AG10803 (cell line): ENCODE measurements around the gene HEATR9.

ENCODE experiments used
- DNase-seq: peaks from one replicate; pipeline ENCODE4 v3.0.0; 2010; ENCODE audit warnings: low read depth
- H3K4me3 ChIP-seq: 2 replicates; pipeline ENCODE4 v1.5.1; 2011; ENCODE audit warnings: mild to moderate bottlenecking, low read length, control low read depth
- TF ChIP-seq, protein P1 (sequence below): conservative IDR thresholded peaks from 2 replicates; pipeline ENCODE4 v1.5.1; 2011; ENCODE audit warnings: mild to moderate bottlenecking, low read length, control low read depth, inconsistent platforms

The HEATR9 gene

DNA sequence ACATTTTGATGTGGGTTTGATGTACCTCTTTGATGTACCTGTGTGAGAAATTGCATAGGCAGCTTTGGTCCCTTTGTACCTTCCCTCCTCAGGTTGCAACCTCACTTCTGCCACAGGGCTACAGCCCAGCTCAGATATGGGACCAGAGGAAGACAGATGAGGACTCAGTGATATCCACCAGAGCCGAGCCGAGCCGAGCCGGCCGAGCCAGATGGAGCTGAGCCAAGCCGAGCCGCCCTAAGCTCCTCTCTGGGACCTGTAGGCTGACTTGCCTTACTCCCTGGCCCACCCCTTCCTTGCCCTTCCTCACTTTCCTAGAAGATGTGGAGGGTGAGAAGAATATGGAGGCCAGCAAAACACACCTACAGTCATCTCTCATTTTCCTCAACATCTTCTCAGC lies 3.8 kb downstream of the HEATR9 start:
- H3K4me3 ChIP-seq, result no peak overlapping the region
- DNase-seq, result no peak
- TF ChIP-seq, protein P1, sequence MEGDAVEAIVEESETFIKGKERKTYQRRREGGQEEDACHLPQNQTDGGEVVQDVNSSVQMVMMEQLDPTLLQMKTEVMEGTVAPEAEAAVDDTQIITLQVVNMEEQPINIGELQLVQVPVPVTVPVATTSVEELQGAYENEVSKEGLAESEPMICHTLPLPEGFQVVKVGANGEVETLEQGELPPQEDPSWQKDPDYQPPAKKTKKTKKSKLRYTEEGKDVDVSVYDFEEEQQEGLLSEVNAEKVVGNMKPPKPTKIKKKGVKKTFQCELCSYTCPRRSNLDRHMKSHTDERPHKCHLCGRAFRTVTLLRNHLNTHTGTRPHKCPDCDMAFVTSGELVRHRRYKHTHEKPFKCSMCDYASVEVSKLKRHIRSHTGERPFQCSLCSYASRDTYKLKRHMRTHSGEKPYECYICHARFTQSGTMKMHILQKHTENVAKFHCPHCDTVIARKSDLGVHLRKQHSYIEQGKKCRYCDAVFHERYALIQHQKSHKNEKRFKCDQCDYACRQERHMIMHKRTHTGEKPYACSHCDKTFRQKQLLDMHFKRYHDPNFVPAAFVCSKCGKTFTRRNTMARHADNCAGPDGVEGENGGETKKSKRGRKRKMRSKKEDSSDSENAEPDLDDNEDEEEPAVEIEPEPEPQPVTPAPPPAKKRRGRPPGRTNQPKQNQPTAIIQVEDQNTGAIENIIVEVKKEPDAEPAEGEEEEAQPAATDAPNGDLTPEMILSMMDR, result no peak

- no peak overlapping the region for H3K4me3 ChIP-seq
- TF ChIP-seq, protein P1, result no peak
- no peak for DNase-seq
Observed at GRCh38 chr17:35856603-35857002, 12.1 kb downstream of the HEATR9 start.

- DNase-seq, result no peak
- H3K4me3 ChIP-seq, result no peak overlapping the region
- TF ChIP-seq, protein P1, result no peak
Observed at GRCh38 chr17:35855965-35856364, 12.7 kb downstream of the HEATR9 start.

DNA sequence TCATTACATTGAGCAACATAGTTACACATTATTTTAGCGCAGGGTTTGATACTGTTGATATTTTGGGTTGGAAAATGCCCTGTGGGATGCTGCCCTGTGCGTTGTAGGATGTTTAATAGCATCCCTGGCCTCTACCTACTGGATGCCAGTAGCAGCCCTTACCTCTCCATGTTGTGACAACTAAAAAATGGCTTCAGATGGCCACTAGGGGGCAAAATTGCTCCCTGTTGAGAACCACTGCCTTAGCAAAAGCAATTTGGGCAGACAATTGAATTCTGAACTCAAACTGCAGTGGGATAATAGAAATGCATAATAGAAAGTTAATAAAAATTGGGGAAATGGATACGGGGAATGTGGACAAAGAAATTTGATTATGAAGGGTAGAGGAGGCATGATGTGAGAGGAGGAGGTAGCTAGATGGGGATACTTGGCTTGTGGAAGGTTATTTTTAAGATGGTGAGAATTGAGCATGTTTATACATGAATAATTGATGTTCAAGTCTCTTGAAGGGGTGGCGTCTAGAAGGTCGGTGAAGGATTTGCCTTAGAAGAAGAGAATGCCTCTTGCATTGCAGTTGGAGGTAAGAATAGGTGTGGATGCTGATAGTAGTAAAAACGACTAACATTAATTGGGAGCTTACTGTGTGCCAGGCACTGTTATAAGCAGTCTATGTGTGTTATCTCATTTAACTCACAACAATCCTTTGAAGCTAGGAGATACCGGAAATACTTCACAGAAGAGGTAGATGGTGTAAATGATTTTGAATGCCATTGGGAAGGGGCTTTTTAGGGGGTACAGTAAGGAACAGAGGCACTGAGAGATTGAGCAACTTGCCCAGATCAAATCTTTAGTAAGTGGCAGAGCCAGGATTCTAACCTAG lies 19.0 kb downstream of the HEATR9 start:
- DNase-seq, result peak; percentile 62
- no peak overlapping the region for H3K4me3 ChIP-seq
- TF ChIP-seq, protein P1, result peak; percentile 75

DNA sequence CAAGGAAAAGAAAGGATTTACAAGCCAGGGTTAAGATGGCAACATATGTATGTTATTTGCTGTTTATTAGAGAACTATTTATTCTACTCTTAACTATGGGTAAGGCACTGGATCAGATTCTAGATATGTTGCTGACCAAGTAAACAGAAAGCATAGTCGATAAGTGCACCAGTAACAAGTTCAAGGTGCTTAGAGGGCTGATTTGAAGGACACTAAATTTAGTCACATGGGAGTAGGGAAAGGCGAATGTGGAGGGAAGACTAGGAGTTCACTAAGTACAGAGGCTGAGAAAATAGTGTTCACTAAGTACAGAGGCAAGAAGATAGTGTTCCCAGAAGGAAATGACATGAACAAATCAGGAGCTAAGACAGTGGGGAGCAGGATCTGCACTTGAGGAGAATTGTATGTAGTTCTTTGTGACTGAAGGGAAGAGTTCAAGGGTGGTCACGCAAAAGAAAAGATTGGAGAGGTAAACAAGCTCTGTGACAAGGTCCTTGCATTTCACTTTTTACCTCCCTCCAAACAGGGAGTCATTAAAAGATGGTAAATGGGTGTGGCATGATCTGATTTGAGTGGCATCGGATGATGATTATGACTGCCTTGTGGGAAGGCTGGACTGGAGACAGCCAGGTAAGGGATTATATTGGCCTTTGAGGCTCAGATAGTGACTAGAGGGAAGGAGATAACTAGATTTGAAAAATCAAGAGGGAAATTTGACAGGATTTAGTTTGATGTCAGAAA lies 20.9 kb downstream of the HEATR9 start:
- no peak for DNase-seq
- H3K4me3 ChIP-seq, result no peak overlapping the region
- TF ChIP-seq, protein P1, result no peak

DNA sequence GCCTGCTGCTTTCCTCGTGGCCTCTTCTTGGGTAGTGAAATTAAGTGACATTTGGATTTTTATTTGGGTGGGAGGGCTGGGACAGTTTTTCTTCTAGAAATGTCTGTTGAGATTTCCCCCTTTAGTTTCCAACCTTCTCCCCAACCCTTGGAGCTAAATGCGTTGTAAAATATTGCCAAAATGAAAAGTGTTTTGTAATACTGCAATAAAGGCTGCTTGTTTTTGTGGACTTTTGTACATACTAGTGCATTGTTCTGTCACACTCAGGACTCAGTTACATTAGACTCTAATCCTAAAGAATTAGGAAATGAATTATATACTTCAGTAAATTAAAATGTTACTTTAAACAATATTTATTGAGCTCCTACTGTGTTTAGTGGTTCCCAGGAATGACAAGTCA lies 21.7 kb downstream of the HEATR9 start:
- TF ChIP-seq, protein P1, result no peak
- no peak for DNase-seq
- no peak overlapping the region for H3K4me3 ChIP-seq
